Measurements from ENCODE around the gene MSL1.
A peak's percentile ranks its signal among the peaks of the same experiment; 100 is the strongest.

The MSL1 gene

DNA sequence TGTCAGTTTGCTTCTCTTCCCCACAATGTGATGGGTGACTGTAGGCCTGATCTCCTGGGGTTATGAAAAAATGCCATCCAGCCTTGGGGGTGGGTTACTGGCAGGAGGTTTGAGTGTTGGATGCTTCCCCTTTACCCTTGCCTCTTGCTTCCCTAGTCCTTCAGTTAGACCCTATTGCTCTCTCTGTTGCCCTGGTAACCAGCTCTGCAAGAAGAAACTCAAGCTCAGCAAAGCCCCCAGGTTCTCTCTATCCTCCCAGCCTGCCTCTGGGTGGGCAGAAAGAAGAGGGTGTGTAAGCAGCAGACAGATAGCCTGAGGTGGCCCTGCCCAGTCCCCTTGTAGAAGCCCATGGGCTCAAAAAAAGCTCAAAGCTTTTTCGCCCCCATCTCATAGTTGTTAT lies 52.7 kb downstream of the MSL1 start:
- DNase-seq (ENCODE audit: low read depth), result no peak

GRCh38 chr17:40175928-40176753 lies 54.4 kb downstream of the MSL1 start:
- no peak for DNase-seq (ENCODE audit: low read depth)

DNA sequence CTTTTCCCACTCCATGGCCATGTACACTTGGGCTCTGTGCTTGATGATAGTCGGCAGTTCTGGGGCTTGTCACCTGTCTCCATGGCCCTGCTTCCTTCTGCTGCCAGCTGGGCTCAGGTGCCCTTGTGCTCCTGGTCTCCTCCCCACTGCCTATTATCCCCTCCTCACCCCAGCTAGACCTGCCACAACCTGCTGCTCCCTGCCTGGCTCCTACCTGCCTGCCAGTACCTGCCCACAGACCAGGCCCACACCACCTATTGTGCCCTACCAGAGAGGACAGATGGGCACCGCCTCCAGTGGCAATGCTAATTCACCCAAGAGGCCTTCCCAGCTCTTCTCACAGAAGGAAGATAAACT lies 55.0 kb downstream of the MSL1 start:
- no peak for DNase-seq (ENCODE audit: low read depth)

- peak; percentile 71 for DNase-seq (ENCODE audit: low read depth)
Measured at GRCh38 chr17:40177275-40177874, 55.6 kb downstream of the MSL1 start, which contains the start of gene RAPGEFL1. Gene RAPGEFL1 (plus strand): TSS chr17:40177470. CDS start chr17:40177862, 392 bp downstream.

DNA sequence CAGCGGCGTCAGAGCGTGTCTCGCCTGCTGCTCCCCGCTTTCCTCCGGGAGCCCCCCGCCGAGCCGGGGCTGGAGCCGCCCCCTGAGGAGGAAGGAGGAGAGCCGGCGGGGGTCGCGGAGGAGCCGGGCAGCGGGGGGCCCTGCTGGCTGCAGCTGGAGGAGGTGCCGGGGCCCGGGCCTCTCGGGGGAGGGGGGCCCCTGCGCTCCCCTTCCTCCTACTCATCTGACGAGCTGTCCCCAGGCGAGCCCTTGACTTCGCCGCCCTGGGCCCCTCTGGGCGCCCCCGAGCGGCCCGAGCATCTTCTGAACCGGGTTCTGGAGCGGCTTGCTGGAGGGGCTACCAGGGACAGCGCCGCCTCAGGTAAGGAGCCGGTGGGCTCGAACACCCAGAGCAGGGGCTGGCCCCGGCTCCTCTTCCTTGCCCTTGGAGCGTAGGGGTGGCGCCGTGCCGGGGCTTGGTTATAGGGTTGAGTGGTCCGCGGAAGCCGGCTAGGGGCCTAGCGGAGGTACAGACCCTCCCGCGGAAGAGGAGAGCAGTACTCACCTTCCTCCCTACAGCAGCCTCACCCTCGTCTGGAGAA lies 56.3 kb downstream of the MSL1 start:
- no peak for DNase-seq (ENCODE audit: low read depth)

- no peak for DNase-seq (ENCODE audit: low read depth)
Measured at GRCh38 chr17:40178660-40179059, 56.9 kb downstream of the MSL1 start.

DNA sequence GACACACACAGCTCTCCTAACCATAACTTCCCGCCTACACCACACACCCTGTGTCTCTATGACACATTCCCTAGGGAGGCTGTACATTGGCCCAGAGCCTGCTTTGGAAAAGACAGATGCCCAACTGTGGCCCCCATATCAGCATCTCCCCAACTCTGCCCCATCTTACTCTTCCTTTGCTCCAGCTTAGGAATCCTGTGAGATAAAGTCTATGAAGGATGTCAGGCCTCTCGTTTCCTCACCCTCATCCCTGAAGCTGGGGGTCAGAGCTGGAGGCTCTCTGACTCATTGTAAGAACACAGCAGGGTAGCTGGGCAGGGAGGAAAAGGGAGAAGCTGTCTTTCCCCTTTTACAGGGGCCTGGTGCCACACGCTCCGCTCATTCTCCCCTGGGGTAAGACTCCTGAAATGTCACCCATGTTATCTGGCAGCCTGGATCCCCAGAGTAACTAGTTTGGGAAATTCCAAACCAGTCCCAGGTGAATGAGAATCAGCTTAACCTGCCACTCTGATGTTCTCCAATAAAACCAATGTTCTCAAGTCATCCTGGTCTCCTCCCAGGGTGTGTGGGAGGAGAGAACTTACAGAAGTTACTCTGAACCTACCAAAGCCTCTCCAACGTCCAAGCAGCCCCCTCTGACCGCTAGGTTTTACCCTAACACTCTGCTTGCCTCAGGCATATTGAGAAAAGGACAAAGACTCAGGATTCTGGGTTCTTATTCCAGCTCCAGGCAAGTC lies 58.3 kb downstream of the MSL1 start:
- DNase-seq (ENCODE audit: low read depth), result peak; percentile 85

DNA sequence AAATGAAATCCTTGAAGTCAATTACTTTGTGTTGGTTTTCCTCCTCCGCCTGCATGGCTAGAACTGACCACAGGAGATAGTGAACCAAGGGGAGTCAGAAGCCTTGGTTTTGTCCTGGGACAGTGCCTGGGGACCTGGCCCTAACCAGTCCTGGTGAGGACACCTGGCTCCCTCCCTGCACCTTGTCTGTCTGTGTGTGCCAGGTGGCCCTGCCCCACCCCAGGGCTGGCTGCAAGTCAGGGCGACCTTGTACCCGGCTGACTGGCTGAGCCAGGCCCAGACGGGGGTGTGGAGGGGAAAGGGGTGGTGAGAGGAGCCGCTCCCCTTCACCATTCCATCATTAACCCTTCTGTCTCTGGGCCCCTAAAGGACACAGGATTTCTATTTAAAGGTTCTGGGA lies 58.9 kb downstream of the MSL1 start:
- DNase-seq (ENCODE audit: low read depth), result no peak

DNA sequence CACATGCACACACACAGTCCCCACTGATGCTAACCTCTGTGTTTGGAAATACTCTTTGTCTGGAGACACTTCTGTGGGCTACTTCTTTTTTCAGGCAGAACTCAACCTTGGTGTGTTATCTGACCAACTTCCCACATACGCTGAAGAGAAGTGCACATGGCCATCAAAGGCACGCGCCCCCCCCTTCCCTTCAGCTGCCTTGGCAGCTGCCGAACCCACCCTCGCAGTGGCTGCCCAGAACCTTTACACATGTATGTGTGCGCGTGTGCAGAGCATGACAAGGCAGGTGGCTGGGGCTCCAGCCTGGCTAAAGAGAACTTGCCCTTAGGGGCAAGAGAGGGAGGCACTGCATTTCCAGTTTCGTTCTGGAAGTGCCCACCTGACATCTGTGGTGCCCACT lies 59.4 kb downstream of the MSL1 start:
- no peak for DNase-seq (ENCODE audit: low read depth)

GRCh38 chr17:40182606-40183005 lies 60.8 kb downstream of the MSL1 start:
- DNase-seq (ENCODE audit: low read depth), result no peak

Measured in ELR (cell line).